ENCODE measurements around the gene NR4A2. TPM values are rescaled to one million over a fixed set of nuclear protein-coding genes. Genes with fewer than 3 reads are reported as not detected.

NR4A2 gene
- total and polyA plus RNA-seq, 12 donors: 1.1 to 31.2 (median 5.3) TPM

GRCh38 chr2:156321243-156321904 is 11.1 kb downstream of the NR4A2 start:
- TF ChIP-seq, protein P1, sequence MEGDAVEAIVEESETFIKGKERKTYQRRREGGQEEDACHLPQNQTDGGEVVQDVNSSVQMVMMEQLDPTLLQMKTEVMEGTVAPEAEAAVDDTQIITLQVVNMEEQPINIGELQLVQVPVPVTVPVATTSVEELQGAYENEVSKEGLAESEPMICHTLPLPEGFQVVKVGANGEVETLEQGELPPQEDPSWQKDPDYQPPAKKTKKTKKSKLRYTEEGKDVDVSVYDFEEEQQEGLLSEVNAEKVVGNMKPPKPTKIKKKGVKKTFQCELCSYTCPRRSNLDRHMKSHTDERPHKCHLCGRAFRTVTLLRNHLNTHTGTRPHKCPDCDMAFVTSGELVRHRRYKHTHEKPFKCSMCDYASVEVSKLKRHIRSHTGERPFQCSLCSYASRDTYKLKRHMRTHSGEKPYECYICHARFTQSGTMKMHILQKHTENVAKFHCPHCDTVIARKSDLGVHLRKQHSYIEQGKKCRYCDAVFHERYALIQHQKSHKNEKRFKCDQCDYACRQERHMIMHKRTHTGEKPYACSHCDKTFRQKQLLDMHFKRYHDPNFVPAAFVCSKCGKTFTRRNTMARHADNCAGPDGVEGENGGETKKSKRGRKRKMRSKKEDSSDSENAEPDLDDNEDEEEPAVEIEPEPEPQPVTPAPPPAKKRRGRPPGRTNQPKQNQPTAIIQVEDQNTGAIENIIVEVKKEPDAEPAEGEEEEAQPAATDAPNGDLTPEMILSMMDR (IDR thresholded peaks at IDR 0.05): peak in 1 of 9 donors; percentile 11
- 3 to 5% methylated on average over 31 of the region's 31 CpGs for WGBS, 2 donors
- Histone ChIP-seq H3K36me3 (peaks cover 0 to 11% (median 0%) of the 10 kb centered on the region in 9 donors), H3K4me1 (peaks cover 3 to 42% (median 29%) of the 10 kb centered on the region in 9 donors), H3K27ac (peak overlapping the region in 4 of 10 donors; percentile 27 to 82 (median 77)), H3K4me3 (peak overlapping the region; percentile 4 to 62 (median 48)), H3K27me3 (peaks cover 0 to 95% (median 55%) of the 10 kb centered on the region in 7 donors), H3K9me3 (no peaks in the 10 kb centered on the region)
- DNase-seq: peak in 1 of 2 donors; percentile 24
- ATAC-seq: peak in 5 of 8 donors; percentile 17 to 46 (median 29)
- intact Hi-C loops (cut with DNase I): loop anchor here in 1 of 10 donors (10.0 kb wide), 1 partner anchor 263 kb away; no protein-coding TSS in a partner anchor

GRCh38 chr2:156320486-156321098 is 11.9 kb downstream of the NR4A2 start:
- DNase-seq: peak; percentile 50 to 57
- peaks cover 3 to 42% (median 29%) of the 10 kb centered on the region in 9 donors for H3K4me1 ChIP-seq
- WGBS, 2 donors: 1 to 2% methylated on average over 31 of the region's 31 CpGs
- H3K27me3 ChIP-seq: peaks cover 0 to 95% (median 55%) of the 10 kb centered on the region in 7 donors
- TF ChIP-seq, protein P1 (IDR thresholded peaks at IDR 0.05): no peak
- intact Hi-C loops (cut with DNase I): loop anchor here in 1 of 10 donors (10.0 kb wide), 1 partner anchor 264 kb away; no protein-coding TSS in a partner anchor
- H3K4me3 ChIP-seq: peak overlapping the region; percentile 16 to 62 (median 48)
- peak overlapping the region in 9 of 10 donors; percentile 27 to 82 (median 61) for H3K27ac ChIP-seq
- peak; percentile 69 to 88 (median 80) for ATAC-seq
- H3K36me3 ChIP-seq: peaks cover 0 to 3% (median 0%) of the 10 kb centered on the region in 9 donors
- H3K9me3 ChIP-seq: no peaks in the 10 kb centered on the region

GRCh38 chr2:156319811-156320485 is 12.6 kb downstream of the NR4A2 start:
- TF ChIP-seq, protein P1 (IDR thresholded peaks at IDR 0.05): peak in 5 of 9 donors; percentile 10 to 41 (median 28)
- Histone ChIP-seq H3K36me3 (no peaks in the 10 kb centered on the region), H3K4me1 (peaks cover 3 to 42% (median 29%) of the 10 kb centered on the region in 9 donors), H3K4me3 (peak overlapping the region; percentile 16 to 62 (median 48)), H3K27me3 (peaks cover 0 to 95% (median 54%) of the 10 kb centered on the region in 7 donors), H3K9me3 (no peaks in the 10 kb centered on the region), H3K27ac (peak overlapping the region in 9 of 10 donors; percentile 44 to 82 (median 61))
- 1 to 3% methylated on average over 47 of the region's 47 CpGs for WGBS, 2 donors
- intact Hi-C loops (cut with DNase I): loop anchor here in 1 of 10 donors (10.0 kb wide), 1 partner anchor 265 kb away; no protein-coding TSS in a partner anchor
- peak; percentile 57 to 76 for DNase-seq
- peak; percentile 75 to 90 (median 88) for ATAC-seq

DNA sequence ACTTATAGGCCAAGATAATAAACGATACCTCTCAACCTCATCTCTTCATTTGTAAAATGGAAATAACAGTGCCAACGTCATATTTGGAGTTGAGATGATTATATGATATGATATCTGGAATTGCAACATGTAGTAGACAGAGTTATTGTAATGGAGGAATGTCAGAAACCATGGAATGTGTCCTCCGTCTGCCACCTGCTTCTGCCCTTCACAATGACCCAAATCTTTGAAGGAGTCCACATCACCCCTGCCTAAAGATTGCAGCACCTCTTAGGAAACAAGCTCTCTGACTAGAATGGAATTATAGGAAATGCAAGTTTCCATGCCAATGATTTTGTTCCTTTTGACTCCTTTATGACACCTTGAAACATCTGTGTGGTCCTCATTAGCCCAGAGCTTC is 14.9 kb downstream of the NR4A2 start:
- H3K27ac ChIP-seq: no peak overlapping the region
- H3K9me3 ChIP-seq: no peaks in the 10 kb centered on the region
- TF ChIP-seq, protein P1 (IDR thresholded peaks at IDR 0.05): no peak
- WGBS, 2 donors: 85 to 86% methylated on average over 3 of the region's 3 CpGs
- DNase-seq (no peak), ATAC-seq (no peak)
- intact Hi-C loops (cut with DNase I): no loop called here
- H3K4me1 ChIP-seq: peaks cover 3 to 37% (median 25%) of the 10 kb centered on the region in 9 donors
- H3K27me3 ChIP-seq: peaks cover 0 to 90% (median 37%) of the 10 kb centered on the region in 7 donors
- no peaks in the 10 kb centered on the region for H3K36me3 ChIP-seq
- H3K4me3 ChIP-seq: no peak overlapping the region
